ENCODE data around the gene ST6GAL1.
"Not testable (repeated sequence)": the region's sequence is repeated elsewhere in the genome, so short reads cannot be mapped to it uniquely, and the experiment has no call there.

The ST6GAL1 gene

DNA sequence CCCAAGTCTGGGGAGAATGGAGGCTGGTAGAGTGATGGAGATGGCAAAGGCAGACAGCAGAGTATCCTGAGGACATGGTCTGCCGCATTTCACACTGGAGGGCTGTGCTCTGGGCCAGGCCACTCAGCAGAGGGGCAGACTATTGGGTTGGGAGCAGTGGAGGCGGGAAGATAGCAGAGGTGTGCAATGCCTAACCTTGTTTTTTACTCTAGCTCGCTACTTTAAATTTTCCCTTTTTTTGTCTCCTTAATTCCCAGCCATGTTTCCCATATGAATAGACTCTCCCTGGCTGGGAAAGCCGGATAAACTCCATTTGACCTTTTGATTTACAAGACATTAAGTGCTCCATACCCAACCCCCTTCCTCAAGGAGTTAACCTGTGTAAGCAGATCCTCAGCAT, 33.5 kb upstream of the ST6GAL1 start:
- Histone ChIP-seq H2AFZ (ENCODE audit: low read depth, low read length) (no peak overlapping the region), H3K36me3 (ENCODE audit: insufficient read depth, low read length) (no peaks in the 10 kb centered on the region), H3K27me3 (ENCODE audit: insufficient read depth, low read length) (peaks cover 5% of the 10 kb centered on the region), H3K9me3 (ENCODE audit: low read length) (no peaks in the 10 kb centered on the region), H3K4me3 (ENCODE audit: low read length) (no peak overlapping the region), H3K4me1 (ENCODE audit: insufficient read depth, low read length) (no peaks in the 10 kb centered on the region)

GRCh38 chr3:186901135-186901734, 29.1 kb upstream of the ST6GAL1 start:
- Histone ChIP-seq H3K4me3 (ENCODE audit: low read length) (no peak overlapping the region), H3K9me3 (ENCODE audit: low read length) (no peaks in the 10 kb centered on the region), H3K36me3 (ENCODE audit: insufficient read depth, low read length) (no peaks in the 10 kb centered on the region), H2AFZ (ENCODE audit: low read depth, low read length) (no peak overlapping the region), H3K27me3 (ENCODE audit: insufficient read depth, low read length) (no peaks in the 10 kb centered on the region), H3K4me1 (ENCODE audit: insufficient read depth, low read length) (no peaks in the 10 kb centered on the region)

DNA sequence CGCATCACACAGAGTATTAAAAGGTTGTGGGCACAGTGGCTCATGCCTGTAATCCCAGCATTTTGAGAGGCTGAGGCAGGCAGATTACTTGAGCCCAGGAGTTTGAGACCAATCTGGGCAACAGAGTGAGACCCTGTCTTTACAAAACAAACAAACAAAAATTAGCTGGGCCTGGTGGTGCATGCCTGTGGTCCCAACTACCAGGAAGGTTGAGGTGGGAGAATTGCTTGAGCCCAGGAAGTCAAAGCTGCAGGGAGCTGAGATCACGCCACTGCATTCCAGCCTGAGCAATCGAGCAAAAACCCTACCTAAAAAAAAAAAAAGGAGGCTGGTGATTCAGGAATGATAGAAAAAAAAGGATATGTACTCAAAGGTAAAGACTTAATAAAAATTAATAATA, 28.2 kb upstream of the ST6GAL1 start:
- H3K36me3 ChIP-seq (ENCODE audit: insufficient read depth, low read length): no peaks in the 10 kb centered on the region
- H3K27me3 ChIP-seq (ENCODE audit: insufficient read depth, low read length): no peaks in the 10 kb centered on the region
- no peaks in the 10 kb centered on the region for H3K9me3 ChIP-seq (ENCODE audit: low read length)
- H3K4me1 ChIP-seq (ENCODE audit: insufficient read depth, low read length): no peaks in the 10 kb centered on the region
- H2AFZ ChIP-seq (ENCODE audit: low read depth, low read length): no peak overlapping the region
- no peak overlapping the region for H3K4me3 ChIP-seq (ENCODE audit: low read length)

GRCh38 chr3:186902713-186903112, 27.6 kb upstream of the ST6GAL1 start:
- Histone ChIP-seq H3K4me1 (ENCODE audit: insufficient read depth, low read length) (no peaks in the 10 kb centered on the region), H3K36me3 (ENCODE audit: insufficient read depth, low read length) (no peaks in the 10 kb centered on the region), H3K9me3 (ENCODE audit: low read length) (no peaks in the 10 kb centered on the region), H3K27me3 (ENCODE audit: insufficient read depth, low read length) (no peaks in the 10 kb centered on the region), H3K4me3 (ENCODE audit: low read length) (no peak overlapping the region), H2AFZ (ENCODE audit: low read depth, low read length) (no peak overlapping the region)

DNA sequence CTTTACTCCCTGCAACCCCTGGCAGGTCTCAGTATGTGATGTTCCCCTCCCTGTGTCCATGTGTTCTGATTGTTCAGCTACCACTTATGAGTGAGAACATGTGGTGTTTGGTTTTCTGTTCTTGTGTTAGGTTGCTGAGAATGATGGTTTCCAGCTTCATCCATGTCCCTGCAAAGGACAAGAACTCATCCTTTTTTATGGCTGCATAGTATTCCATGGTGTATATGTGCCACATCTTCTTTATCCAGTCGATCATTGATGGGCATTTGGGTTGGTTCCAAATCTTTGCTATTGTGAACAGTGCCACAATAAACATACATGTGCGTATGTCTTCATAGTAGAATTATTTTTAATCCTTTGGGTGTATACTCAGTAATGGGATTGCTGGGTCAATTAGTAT, 26.6 kb upstream of the ST6GAL1 start:
- not testable (repeated sequence) for H3K4me3 ChIP-seq (ENCODE audit: low read length); H3K4me1 ChIP-seq (ENCODE audit: insufficient read depth, low read length); H3K36me3 ChIP-seq (ENCODE audit: insufficient read depth, low read length); H2AFZ ChIP-seq (ENCODE audit: low read depth, low read length); H3K9me3 ChIP-seq (ENCODE audit: low read length); H3K27me3 ChIP-seq (ENCODE audit: insufficient read depth, low read length)

GRCh38 chr3:186907075-186907474, 23.3 kb upstream of the ST6GAL1 start:
- not testable (repeated sequence) for H3K4me3 ChIP-seq (ENCODE audit: low read length); H3K27me3 ChIP-seq (ENCODE audit: insufficient read depth, low read length); H3K9me3 ChIP-seq (ENCODE audit: low read length); H3K4me1 ChIP-seq (ENCODE audit: insufficient read depth, low read length); H2AFZ ChIP-seq (ENCODE audit: low read depth, low read length); H3K36me3 ChIP-seq (ENCODE audit: insufficient read depth, low read length)

DNA sequence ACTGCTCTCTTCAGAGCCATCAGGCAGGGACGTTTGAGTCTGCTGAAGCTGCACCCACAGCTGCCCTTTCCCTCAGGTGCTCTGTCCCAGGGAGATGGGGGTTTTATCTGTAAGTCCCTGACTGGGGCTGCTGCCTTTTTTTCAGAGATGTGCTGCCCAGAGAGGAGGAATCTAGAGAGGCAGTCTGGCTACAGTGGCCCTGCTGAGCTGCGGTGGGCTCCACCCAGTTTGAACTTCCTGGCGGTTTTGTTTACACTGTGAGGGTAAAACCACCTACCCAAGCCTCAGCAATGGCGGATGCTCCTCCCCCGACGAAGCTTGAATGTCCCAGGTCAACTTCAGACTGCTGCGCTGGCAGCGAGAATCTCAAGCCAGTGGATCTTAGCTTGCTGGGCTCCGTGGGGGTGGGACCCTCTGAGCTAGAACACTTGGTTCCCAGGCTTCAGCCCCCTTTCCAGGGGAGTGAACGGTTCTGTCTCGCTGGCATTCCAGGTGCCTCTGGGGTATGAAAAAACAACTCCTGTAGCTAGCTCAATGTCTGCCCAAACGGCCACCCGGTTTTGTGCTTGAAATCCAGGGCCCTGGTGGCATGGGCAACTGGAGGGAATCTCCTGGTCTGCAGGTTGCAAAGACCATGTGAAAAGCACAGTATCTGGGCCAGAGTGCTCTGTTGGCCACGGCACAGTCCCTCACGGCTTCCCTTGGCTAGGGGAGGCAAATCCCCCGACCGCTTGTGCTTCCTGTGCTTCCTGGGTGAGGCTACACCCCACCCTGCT, 21.1 kb upstream of the ST6GAL1 start:
- no peak overlapping the region for H2AFZ ChIP-seq (ENCODE audit: low read depth, low read length)
- no peaks in the 10 kb centered on the region for H3K4me1 ChIP-seq (ENCODE audit: insufficient read depth, low read length)
- H3K27me3 ChIP-seq (ENCODE audit: insufficient read depth, low read length): no peaks in the 10 kb centered on the region
- H3K9me3 ChIP-seq (ENCODE audit: low read length): no peaks in the 10 kb centered on the region
- H3K4me3 ChIP-seq (ENCODE audit: low read length): no peak overlapping the region
- no peaks in the 10 kb centered on the region for H3K36me3 ChIP-seq (ENCODE audit: insufficient read depth, low read length)

DNA sequence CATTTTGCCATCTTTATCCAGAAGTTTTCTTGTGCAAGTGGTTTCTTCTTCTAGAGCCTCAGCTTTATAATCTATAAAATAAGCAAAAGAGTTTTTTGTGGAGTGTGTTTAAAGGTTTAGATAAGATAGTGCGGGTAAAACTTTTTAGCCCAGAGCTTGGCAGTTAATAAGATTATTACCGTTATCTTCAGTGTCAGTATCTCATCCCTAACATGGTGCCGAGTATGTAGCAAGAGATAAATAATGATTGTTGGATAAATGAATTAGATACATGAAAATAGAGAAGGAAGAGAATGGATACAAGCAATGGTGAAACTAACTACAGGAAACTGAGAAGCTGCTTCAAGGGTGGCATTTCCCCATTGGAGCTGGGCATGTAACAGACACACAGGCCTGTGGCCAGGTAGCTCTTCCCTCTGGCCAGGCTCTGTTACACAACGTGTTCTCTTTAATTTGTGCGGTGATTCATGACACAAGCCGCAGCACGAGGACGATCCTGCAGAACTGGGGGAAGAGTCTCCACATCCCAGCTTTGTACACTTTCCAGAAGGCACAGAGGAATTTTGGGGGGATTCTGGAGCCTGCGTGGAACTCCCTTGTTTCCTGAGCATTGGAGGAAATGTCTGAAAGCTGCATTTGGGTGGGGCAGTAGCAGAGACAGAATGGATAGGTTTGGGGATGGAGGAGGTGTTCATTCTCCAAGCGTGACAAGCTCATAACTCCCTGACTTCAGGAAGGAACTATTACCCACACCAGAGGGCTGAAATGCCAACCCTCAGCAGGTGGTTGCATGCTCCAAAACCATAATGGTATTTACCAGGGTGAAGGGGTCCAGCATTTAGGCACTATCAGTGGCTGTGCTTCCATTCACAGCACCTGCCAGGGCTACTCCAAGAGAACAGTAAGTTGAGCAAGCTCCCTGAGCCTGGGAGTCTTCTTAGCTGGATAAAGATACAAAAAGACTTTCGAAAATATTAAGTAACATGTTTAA, 14.2 kb upstream of the ST6GAL1 start:
- no peaks in the 10 kb centered on the region for H3K36me3 ChIP-seq (ENCODE audit: insufficient read depth, low read length)
- no peak overlapping the region for H3K4me3 ChIP-seq (ENCODE audit: low read length)
- H3K9me3 ChIP-seq (ENCODE audit: low read length): no peaks in the 10 kb centered on the region
- no peaks in the 10 kb centered on the region for H3K27me3 ChIP-seq (ENCODE audit: insufficient read depth, low read length)
- H3K4me1 ChIP-seq (ENCODE audit: insufficient read depth, low read length): no peaks in the 10 kb centered on the region
- H2AFZ ChIP-seq (ENCODE audit: low read depth, low read length): no peak overlapping the region

GRCh38 chr3:186917512-186918312, 12.6 kb upstream of the ST6GAL1 start:
- H2AFZ ChIP-seq (ENCODE audit: low read depth, low read length): no peak overlapping the region

GRCh38 chr3:186920301-186920700, 10.0 kb upstream of the ST6GAL1 start:
- no peaks in the 10 kb centered on the region for H3K27me3 ChIP-seq (ENCODE audit: insufficient read depth, low read length)
- no peaks in the 10 kb centered on the region for H3K36me3 ChIP-seq (ENCODE audit: insufficient read depth, low read length)
- H3K4me3 ChIP-seq (ENCODE audit: low read length): no peak overlapping the region
- no peaks in the 10 kb centered on the region for H3K9me3 ChIP-seq (ENCODE audit: low read length)
- no peak overlapping the region for H2AFZ ChIP-seq (ENCODE audit: low read depth, low read length)
- H3K4me1 ChIP-seq (ENCODE audit: insufficient read depth, low read length): no peaks in the 10 kb centered on the region

More at GRCh38 chr3:186917512-186918312, 12.6 kb upstream of the ST6GAL1 start:
- Histone ChIP-seq H3K27me3 (ENCODE audit: insufficient read depth, low read length) (no peaks in the 10 kb centered on the region), H3K36me3 (ENCODE audit: insufficient read depth, low read length) (no peaks in the 10 kb centered on the region), H3K4me1 (ENCODE audit: insufficient read depth, low read length) (no peaks in the 10 kb centered on the region), H3K9me3 (ENCODE audit: low read length) (no peaks in the 10 kb centered on the region), H3K4me3 (ENCODE audit: low read length) (no peak overlapping the region)

GRCh38 chr3:186920796-186921195, 9.5 kb upstream of the ST6GAL1 start:
- H3K4me3 ChIP-seq (ENCODE audit: low read length): no peak overlapping the region
- H2AFZ ChIP-seq (ENCODE audit: low read depth, low read length): no peak overlapping the region
- no peaks in the 10 kb centered on the region for H3K36me3 ChIP-seq (ENCODE audit: insufficient read depth, low read length)
- no peaks in the 10 kb centered on the region for H3K27me3 ChIP-seq (ENCODE audit: insufficient read depth, low read length)
- no peaks in the 10 kb centered on the region for H3K9me3 ChIP-seq (ENCODE audit: low read length)
- no peaks in the 10 kb centered on the region for H3K4me1 ChIP-seq (ENCODE audit: insufficient read depth, low read length)

GRCh38 chr3:186921578-186921977, 8.7 kb upstream of the ST6GAL1 start:
- Histone ChIP-seq H3K27me3 (ENCODE audit: insufficient read depth, low read length) (no peaks in the 10 kb centered on the region), H2AFZ (ENCODE audit: low read depth, low read length) (no peak overlapping the region), H3K4me1 (ENCODE audit: insufficient read depth, low read length) (no peaks in the 10 kb centered on the region), H3K4me3 (ENCODE audit: low read length) (no peak overlapping the region), H3K9me3 (ENCODE audit: low read length) (no peaks in the 10 kb centered on the region), H3K36me3 (ENCODE audit: insufficient read depth, low read length) (no peaks in the 10 kb centered on the region)

Data from neuron (in vitro differentiated cells).